NCI-H2029 (cell line): ENCODE measurements around the gene GINM1.

ENCODE experiments used
- DNase-seq: peaks from one replicate; lab custom pipeline; 2025; lab: John Stamatoyannopoulos, UW

The GINM1 gene

GRCh38 chr6:149600508-149600907 lies 34.3 kb downstream of the GINM1 start:
- DNase-seq, result no peak

DNA sequence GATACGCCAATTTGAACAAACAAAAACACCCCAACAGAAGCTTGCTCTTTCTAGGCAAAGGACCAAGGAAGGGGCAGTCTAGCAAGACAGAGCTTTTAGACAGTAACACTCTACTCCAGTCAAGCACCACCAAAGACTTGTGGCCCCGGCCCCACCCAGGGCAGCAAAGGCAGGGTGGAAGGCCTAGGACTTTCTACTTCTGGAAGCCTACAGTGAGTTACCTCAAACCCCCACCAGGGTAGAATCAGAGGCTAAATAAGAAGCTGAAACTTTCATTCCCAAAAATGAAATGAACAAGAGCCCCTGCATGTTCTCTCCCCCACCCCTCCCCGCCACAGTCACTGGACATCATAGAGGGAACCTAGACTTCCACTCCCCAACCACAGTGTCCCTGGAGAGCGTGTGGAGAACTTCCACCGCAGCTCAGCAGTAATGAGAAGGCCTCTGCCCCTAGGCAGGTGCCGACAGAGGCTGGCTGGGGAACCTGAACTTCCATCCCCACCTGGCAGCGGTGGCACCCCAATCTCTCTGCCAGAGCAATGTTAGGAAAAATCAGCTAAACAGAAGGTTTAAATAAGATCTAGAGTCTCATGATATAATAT lies 42.3 kb downstream of the GINM1 start:
- DNase-seq, result no peak

- no peak for DNase-seq
Measured at GRCh38 chr6:149614337-149614736, 48.2 kb downstream of the GINM1 start.

DNA sequence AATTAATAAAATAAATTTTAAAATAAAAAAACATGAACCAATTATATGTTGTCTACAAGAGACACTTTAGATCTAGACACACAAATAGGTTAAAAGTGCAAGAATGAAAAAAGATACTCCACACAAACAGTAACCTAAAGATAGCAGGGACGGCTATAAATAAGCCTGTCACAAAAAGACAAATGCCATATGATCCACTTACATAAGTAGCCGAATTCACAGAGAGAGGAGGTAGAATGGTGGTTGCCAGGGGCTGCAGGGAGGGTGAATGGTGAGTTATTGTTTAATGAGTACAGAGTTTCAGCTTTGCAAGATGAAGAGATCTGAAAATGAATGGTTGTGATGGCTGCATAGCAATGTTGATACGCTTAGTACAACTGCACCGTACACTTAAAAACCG lies 49.6 kb downstream of the GINM1 start:
- no peak for DNase-seq

DNA sequence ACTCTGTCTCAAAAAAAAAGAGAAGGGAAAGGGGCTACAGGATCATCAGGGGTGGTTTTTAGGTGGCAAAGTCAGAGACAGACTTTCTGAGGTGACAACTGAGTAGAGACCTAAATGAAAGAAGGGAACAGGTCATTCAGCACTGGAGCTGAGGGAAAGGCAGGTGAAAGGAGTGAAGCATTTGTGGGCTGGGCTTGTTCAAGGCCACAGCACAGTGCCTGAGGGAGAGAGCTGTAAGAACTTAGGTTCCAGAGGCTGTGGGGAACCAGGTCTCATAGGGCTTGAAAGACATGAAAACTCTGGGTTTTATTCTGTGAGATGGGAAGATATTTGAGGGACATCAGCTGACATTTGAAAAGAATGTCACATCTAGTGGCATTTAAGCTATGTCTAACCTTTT lies 61.5 kb downstream of the GINM1 start:
- DNase-seq, result no peak

DNA sequence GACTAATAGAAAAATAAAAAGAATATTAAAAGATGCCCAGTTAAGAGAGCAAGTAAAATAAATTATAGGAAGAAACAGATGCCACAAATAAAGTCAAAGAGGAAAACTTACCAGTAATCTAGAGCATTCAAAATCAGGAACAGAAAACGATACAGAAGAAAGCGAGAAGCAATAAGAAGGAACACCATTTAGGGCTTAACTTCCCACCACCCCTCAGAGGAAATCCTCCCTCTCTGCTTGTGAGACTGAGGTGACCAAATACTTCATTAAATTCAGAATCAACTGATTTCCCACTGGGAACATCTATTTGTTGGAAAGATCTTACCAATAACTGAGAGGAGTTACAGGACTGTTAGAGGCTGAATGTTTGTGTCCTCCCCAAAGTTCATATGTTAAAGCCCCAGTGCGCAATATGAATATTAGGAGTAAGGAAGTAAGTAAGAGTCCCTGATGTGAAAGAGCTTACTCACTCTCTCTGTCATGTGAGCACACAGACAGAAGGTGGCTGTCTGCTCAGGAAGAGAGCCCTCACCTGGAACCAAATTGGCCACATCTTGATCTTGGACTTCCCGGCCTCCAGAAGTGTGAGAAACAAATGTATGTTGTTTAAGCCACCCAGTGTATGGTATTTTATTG lies 62.8 kb downstream of the GINM1 start:
- DNase-seq, result no peak

- DNase-seq, result no peak
Measured at GRCh38 chr6:149634315-149634714, 68.1 kb downstream of the GINM1 start.

DNA sequence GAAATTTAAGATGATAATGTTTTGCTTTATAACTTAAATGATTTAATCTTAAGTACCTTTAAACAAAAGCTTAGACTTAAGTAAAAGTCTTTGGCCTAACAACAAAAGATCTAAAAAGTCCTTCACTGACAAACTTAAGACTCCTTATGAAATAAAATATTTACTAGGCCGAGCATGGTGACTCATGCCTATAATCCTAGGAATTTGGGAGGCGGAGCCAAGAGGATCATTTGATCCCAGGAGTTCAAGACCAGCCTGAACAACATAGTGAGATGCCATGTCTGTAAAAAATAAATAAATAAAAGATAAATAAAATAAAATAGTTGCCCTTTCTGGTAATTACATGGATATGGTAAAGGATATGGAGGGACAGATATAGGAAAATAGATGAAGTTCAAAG lies 69.9 kb downstream of the GINM1 start:
- no peak for DNase-seq
